HL-60 (cell line): ENCODE data around the gene PC.

ENCODE experiments used
- GABPA ChIP-seq: IDR thresholded peaks from 2 replicates; pipeline ENCODE4 v1.6.1; 2012; ENCODE audit warnings: low read depth
- POLR2AphosphoS5 ChIP-seq: IDR thresholded peaks from 2 replicates; pipeline ENCODE4 v1.6.1; 2012; ENCODE audit warnings: low read depth
- SPI1 ChIP-seq: IDR thresholded peaks from 2 replicates; pipeline ENCODE4 v1.6.1; 2012; ENCODE audit warnings: low read depth, mild to moderate bottlenecking, borderline replicate concordance
- TF ChIP-seq, protein P1 (sequence below): IDR thresholded peaks from one replicate; pipeline ENCODE4 v1.5.1; 2011; ENCODE audit warnings: low read length, control low read depth, inconsistent platforms; ENCODE audit not compliant: insufficient read depth
- TF ChIP-seq, protein P2 (sequence below): IDR thresholded peaks from 2 replicates; pipeline ENCODE4 v1.6.1; 2012; ENCODE audit warnings: low read depth; ENCODE audit not compliant: insufficient replicate concordance

- TF ChIP-seq, protein P1, sequence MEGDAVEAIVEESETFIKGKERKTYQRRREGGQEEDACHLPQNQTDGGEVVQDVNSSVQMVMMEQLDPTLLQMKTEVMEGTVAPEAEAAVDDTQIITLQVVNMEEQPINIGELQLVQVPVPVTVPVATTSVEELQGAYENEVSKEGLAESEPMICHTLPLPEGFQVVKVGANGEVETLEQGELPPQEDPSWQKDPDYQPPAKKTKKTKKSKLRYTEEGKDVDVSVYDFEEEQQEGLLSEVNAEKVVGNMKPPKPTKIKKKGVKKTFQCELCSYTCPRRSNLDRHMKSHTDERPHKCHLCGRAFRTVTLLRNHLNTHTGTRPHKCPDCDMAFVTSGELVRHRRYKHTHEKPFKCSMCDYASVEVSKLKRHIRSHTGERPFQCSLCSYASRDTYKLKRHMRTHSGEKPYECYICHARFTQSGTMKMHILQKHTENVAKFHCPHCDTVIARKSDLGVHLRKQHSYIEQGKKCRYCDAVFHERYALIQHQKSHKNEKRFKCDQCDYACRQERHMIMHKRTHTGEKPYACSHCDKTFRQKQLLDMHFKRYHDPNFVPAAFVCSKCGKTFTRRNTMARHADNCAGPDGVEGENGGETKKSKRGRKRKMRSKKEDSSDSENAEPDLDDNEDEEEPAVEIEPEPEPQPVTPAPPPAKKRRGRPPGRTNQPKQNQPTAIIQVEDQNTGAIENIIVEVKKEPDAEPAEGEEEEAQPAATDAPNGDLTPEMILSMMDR: no peak
- TF ChIP-seq POLR2AphosphoS5 (no peak), GABPA (no peak), SPI1 (no peak)
- TF ChIP-seq, protein P2, sequence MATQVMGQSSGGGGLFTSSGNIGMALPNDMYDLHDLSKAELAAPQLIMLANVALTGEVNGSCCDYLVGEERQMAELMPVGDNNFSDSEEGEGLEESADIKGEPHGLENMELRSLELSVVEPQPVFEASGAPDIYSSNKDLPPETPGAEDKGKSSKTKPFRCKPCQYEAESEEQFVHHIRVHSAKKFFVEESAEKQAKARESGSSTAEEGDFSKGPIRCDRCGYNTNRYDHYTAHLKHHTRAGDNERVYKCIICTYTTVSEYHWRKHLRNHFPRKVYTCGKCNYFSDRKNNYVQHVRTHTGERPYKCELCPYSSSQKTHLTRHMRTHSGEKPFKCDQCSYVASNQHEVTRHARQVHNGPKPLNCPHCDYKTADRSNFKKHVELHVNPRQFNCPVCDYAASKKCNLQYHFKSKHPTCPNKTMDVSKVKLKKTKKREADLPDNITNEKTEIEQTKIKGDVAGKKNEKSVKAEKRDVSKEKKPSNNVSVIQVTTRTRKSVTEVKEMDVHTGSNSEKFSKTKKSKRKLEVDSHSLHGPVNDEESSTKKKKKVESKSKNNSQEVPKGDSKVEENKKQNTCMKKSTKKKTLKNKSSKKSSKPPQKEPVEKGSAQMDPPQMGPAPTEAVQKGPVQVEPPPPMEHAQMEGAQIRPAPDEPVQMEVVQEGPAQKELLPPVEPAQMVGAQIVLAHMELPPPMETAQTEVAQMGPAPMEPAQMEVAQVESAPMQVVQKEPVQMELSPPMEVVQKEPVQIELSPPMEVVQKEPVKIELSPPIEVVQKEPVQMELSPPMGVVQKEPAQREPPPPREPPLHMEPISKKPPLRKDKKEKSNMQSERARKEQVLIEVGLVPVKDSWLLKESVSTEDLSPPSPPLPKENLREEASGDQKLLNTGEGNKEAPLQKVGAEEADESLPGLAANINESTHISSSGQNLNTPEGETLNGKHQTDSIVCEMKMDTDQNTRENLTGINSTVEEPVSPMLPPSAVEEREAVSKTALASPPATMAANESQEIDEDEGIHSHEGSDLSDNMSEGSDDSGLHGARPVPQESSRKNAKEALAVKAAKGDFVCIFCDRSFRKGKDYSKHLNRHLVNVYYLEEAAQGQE: no peak
Observed at GRCh38 chr11:66907751-66908630, 50.2 kb downstream of the PC start.
